NCI-H2196 treated with DMSO at 0.1 percent for 48 hours (cell line): ENCODE results near the gene ANKMY1.
"Not testable (repeated sequence)": the region's sequence is repeated elsewhere in the genome, so short reads cannot be mapped to it uniquely, and the experiment has no call there.

Experiments used
- DNase-seq: peaks from one replicate; lab custom pipeline; 2025; ENCODE audit not compliant: unreplicated experiment; lab: John Stamatoyannopoulos, UW

ANKMY1 gene

DNA sequence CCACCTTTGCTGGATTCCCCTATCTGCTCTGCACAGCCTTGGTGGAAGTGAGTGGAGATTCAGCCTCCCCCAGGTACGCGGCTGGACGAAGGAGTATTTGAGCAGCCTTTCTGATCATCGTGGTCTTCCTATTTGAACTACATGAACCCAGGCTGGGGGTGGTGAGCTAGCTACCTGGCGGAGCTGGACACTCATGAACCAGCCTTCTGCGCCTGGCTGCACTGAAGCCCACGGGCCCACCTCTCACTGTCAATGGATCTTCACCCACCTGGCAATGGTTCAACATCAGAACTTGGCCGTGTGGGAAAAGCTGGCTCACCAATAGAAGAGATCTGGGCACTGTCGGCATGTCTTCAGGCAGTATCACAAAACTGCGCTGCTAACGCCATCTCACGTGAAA lies 35.4 kb downstream of the ANKMY1 start:
- no peak for DNase-seq

DNA sequence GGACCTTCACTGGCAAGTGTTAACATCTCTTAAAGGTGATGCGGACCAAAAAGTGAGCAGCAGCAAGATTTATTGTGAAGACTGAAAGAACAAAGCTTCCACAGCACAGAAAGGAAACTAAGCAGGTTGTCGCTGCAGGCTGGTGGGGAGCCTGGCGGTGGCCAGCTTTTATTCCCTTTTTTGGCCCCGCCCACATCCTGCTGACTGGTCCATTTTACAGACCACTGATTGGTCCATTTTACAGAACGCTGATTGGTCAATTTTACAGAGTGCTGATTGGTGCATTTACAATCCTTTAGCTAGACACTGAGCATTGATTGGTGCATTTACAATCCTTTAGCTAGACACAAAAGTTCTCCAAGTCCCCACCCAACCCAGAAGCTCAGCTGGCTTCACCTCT lies 35.9 kb downstream of the ANKMY1 start:
- not testable (repeated sequence) for DNase-seq

DNA sequence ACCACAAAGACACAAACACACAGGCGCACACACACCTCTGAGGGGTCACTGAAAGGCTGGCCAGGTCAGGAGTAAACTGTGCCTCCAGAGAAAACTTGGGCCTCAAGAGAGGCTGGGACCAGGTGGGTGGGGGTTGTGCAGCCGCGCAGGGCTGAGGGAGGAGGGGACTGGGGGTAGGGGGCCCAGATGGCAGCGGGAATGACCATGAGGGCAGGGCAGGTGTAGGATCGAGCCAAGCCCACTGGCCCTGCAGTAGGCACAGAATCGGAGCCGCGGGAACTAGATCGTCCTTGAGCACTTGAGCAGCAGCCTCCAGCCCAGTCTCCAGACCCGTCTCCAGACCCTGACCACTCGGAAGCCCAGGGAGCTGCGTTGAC lies 36.8 kb downstream of the ANKMY1 start:
- no peak for DNase-seq

DNA sequence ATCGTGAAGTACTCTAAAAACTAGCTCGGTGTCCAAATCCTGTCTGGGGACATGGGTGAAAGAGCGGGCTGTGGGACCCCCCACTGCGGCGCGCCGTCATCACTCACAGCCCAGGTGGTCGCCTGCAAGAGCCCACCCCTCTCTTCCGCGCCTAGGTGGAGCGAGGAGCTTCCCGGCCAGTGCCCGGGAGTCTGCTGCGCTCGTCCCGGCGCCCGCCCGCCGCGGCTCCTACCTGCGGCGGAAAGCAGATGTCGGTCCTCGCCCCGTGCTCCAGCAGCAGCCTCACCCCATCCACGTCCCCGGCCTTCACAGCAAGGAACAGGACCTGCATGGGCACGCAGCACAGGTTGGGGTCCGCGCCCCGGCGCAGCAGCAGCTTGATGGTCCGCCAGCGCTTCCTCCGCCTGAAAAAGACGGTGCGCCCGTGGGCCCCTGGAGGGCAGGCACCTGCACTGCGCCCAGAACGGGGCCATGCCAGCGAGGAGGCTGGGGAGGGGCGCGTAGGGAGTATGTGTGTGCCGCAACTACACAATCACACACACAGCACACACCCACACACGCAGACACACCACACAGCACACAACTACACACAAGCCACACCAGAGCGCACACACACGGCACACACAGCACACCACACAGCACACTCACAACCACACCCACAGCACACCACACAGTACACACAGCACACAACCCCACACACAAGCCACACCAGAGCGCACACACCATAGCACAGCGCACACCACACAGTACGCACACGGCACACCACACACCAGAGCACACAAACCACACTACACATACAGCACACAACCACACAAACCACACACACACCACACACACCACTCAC lies 37.4 kb downstream of the ANKMY1 start:
- DNase-seq = no peak

- DNase-seq = no peak
Measured at GRCh38 chr2:240519396-240520129, 38.2 kb downstream of the ANKMY1 start.

- no peak for DNase-seq
Measured at GRCh38 chr2:240518981-240519380, 38.8 kb downstream of the ANKMY1 start.

DNA sequence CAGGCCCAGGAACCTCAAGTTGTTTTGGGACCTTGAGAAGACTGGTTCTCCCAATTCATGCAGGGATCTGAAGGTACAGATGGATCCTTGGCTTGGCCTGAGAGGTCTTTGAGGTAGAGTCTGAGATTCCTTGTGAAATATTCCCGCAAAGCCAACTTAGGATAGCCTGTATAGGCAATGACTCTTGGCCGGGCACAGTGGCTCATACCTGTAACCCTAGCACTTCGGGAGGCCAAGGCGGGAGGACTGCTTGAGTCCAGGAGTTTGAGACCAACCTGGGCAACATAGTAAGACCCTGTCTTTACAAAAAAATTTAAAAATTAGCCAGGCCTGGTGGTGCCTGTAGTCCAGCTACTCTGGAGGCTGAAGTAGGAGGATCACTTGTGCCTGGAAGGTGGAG lies 40.4 kb downstream of the ANKMY1 start:
- DNase-seq = no peak

DNA sequence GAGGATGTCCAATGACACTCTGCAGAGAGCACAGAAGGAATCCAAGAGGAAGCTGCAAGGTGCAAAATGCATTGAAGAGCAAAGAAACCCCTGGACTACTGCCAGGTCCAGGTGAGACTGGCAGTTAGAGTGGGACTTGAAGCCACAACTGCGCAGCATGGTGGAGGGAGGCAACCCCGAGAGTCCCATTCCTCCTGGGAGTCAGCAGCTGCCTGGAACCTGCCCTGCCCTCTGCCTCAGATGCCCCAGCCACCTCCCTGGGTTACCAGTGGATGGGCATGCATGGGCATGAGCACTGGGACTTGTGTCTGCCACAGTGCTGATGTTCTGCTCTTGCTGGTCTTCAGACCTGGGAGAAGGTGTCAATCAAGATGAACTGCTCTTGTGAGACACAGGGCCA lies 43.2 kb downstream of the ANKMY1 start:
- DNase-seq = no peak

- no peak for DNase-seq
Measured at GRCh38 chr2:240513549-240514287, 44.1 kb downstream of the ANKMY1 start.

- no peak for DNase-seq
Measured at GRCh38 chr2:240512666-240513535, 44.9 kb downstream of the ANKMY1 start.

DNA sequence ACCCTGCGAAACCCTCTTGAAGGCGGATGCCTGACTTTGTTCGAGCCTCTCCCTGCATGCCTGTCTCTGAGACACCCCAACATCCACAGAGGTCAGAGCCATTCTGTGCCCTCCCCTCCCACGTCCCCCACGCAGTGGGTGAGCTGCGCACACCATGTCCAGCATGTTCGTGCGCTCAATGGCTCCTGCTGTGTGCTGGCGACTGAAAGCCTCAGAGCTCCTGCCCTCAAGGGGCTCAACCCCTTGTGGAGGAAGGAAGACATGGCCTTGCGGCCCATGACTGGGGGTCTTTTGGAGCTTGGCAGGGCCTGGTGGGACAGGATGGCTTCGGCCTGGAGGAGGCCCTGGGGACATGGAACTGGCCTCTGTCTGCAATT lies 45.7 kb downstream of the ANKMY1 start:
- DNase-seq = no peak

- no peak for DNase-seq
Measured at GRCh38 chr2:240511351-240512108, 46.3 kb downstream of the ANKMY1 start.

- no peak for DNase-seq
Measured at GRCh38 chr2:240510513-240511210, 47.1 kb downstream of the ANKMY1 start.

DNA sequence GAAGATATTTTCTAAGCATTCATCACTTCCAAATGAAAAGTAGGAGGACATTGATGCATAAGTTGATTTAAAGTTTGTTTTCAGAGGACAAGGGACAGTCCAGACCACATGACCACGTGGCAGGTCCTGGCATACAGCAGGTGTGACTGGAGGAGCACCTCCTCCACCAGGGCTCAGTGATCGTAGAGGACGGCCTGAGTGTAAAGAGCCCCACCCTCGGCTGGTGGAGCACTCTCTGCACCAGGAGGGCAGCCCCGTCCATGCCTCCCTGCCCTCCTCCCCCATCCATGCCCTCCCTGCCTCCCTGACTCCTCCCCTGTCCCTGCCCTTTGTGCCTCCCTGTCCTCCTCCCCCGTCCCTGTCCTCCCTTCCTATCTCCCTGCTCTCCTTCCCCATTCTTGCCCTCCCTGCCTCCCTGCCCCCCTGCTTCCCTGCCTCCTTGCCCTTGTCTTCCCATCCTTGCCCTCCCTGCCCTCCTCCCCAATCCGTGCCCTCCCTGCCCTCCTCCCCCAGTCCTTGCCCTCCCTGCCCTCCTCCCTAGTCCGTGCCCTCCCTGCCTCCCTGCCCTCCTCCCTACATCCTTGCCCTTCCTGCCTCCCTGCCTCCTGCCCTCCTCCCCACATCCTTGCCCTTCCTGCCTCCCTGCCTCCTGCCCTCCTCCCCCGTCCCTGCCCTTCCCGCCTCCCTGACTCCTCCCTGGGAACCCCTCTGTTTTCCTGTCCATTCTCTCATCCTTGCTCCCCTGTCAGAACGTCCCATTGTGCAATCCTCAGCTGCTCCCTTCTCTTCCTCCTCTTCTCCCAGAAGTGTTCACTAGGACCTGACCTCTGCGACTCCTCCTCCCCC lies 47.9 kb downstream of the ANKMY1 start:
- DNase-seq = no peak

DNA sequence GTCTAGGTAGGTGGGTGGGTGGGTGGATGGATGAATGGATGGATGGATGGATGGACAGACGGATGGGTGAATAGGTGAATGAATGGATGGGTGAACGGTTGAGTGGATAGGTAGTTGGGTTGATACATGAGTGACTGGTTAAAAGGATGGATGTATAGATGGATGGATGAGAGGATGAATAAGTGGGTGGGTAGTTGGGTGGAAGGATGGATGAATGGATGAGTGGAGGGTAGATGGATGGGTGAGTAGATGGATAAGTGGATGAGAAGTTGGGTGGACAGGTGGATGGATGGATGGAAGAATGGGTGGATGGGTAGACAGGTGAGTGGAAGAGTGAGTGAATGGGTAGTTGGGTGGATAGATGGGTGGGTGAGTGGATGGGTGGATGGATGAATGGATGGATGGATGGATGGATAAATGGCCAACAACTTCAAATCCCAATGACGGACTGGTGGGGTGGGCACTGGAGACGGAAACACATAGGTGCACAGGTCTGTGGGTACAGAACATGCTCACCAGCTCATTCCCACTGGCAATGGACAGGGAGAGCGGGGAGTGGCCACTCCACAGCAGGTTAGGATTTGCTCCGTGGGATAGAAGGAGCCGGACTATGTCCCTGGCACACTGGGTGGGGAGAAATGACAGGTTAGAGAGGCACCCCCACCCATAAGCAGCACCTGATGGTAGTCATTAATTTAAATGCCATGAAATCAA lies 48.8 kb downstream of the ANKMY1 start:
- no peak for DNase-seq

GRCh38 chr2:240507778-240508251 lies 50.0 kb downstream of the ANKMY1 start:
- DNase-seq = no peak

DNA sequence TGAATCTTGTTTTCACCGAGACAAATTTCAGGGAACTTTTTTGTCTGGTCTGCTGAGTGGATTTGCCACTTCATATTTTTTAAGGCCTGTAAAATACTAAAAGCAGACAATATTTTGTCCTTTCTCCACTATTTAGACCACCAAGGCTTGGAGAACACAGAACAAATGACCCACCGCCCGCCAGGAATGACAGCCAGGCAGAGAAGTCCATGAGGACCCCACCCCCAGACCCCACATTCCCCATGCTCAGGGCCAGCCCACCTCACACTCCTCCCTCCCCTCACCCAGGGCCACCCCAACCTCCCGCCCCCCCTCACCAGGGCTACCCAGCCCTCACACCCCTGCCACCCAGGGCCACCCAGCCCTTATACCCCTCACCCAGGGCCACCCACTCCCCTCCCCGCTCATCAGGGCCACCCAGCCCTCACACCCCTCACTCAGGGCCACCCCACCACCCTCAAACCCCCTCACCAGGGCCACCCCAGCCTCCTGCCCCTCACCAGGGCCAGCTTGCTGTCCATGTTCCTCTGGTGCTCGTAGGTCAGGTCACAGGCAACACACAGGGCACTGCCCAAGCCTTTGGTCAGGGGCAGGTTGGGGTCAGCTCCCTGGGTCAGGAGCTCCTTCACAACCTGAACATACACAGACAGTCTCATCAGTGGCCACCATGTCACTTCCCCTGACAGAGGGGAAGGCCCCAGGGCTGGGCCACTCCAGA lies 50.6 kb downstream of the ANKMY1 start:
- DNase-seq = no peak
